ENCODE measurements around the gene NUP58.

Gene NUP58

GRCh38 chr13:25378528-25378927, 77.1 kb downstream of the NUP58 start:
- no peak for DNase-seq

- no peak for DNase-seq
These were observed 77.6 kb downstream of the NUP58 start for GRCh38 chr13:25379011-25379410.

- no peak for DNase-seq
These were observed 78.7 kb downstream of the NUP58 start for GRCh38 chr13:25380082-25380481.

- no peak for DNase-seq
These were observed 79.4 kb downstream of the NUP58 start for GRCh38 chr13:25380741-25381324.

GRCh38 chr13:25384758-25385410, 83.5 kb downstream of the NUP58 start:
- no peak for DNase-seq

- no peak for DNase-seq
These were observed 90.5 kb downstream of the NUP58 start for GRCh38 chr13:25391932-25392331.
